HG02943 (cell line): ENCODE results near the gene NAT9.

Experiments used
- ATAC-seq: cut with Tn5 transposase; IDR thresholded peaks from one replicate; pipeline ENCODE4 v1.9.1; 2021; ENCODE audit warnings: mild to moderate bottlenecking, low read depth, moderate library complexity; ENCODE audit not compliant: unreplicated experiment

Gene NAT9

GRCh38 chr17:74776044-74776962 lies at the start of gene NAT9:
Gene NAT9, minus strand, starts transcription at chr17:74776345. Its CDS starts 647 bp downstream, at chr17:74775698.
- ATAC-seq, result peak; percentile 51

GRCh38 chr17:74824961-74825627 lies 48.9 kb upstream of the NAT9 start:
- ATAC-seq, result no peak

- ATAC-seq, result no peak
Measured at GRCh38 chr17:74822939-74823367, 46.8 kb upstream of the NAT9 start.

- ATAC-seq, result no peak
Measured at GRCh38 chr17:74822335-74822938, 46.3 kb upstream of the NAT9 start.

GRCh38 chr17:74821655-74822334 lies 45.6 kb upstream of the NAT9 start:
- ATAC-seq, result no peak

GRCh38 chr17:74819801-74820436 lies 43.8 kb upstream of the NAT9 start:
- ATAC-seq, result no peak

- no peak for ATAC-seq
Measured at GRCh38 chr17:74818291-74818938, 42.3 kb upstream of the NAT9 start.

- ATAC-seq, result no peak
Measured at GRCh38 chr17:74816905-74817620, 40.9 kb upstream of the NAT9 start.

GRCh38 chr17:74815550-74816370 lies 39.6 kb upstream of the NAT9 start:
- ATAC-seq, result no peak

GRCh38 chr17:74815067-74815466 lies 38.9 kb upstream of the NAT9 start:
- no peak for ATAC-seq

GRCh38 chr17:74814453-74814852 lies 38.3 kb upstream of the NAT9 start:
- ATAC-seq, result no peak

GRCh38 chr17:74812109-74813009 lies 36.2 kb upstream of the NAT9 start:
- ATAC-seq, result no peak

- no peak for ATAC-seq
Measured at GRCh38 chr17:74810699-74811485, 34.7 kb upstream of the NAT9 start.

- no peak for ATAC-seq
Measured at GRCh38 chr17:74808714-74809430, 32.7 kb upstream of the NAT9 start.

GRCh38 chr17:74807925-74808324 lies 31.8 kb upstream of the NAT9 start:
- ATAC-seq, result no peak

- no peak for ATAC-seq
Measured at GRCh38 chr17:74807441-74807840, 31.3 kb upstream of the NAT9 start.
